ENCODE results near the gene PPP2R5D. TPM values are rescaled to one million over a fixed set of nuclear protein-coding genes. Genes with fewer than 3 reads are reported as not detected.

Gene PPP2R5D
- polyA plus RNA-seq (2013, experiment 1 of 2): 58.1 TPM
- 56.9 TPM for polyA plus RNA-seq (2013, experiment 2 of 2)

- H2BK5ac ChIP-seq (ENCODE audit: low read length): peak within 1 kb of the TSS; percentile 1
- H2AFZ ChIP-seq (ENCODE audit: low read length): peak within 1 kb of the TSS; percentile 94
- peak within 1 kb of the TSS; percentile 65 for H3K14ac ChIP-seq (ENCODE audit: low read length)
- peak within 1 kb of the TSS; percentile 66 for H3K23ac ChIP-seq (ENCODE audit: low read depth, low read length, poor library complexity)
- no peak within 1 kb of the TSS for H3K4ac ChIP-seq (ENCODE audit: low read length)
- no peak within 1 kb of the TSS for H2BK12ac ChIP-seq (ENCODE audit: low read length)
- H3K4me1 ChIP-seq (ENCODE audit: control insufficient read depth in 2 of 2, insufficient read depth in 1 of 2, low read depth in 1 of 2, low read length in 2 of 2): peaks cover 8% of the 10 kb centered on the region in 2 donors
- peak within 1 kb of the TSS; percentile 64 to 91 for H3K4me3 ChIP-seq (ENCODE audit: low read length in 2 of 2)
- no CpG with 5 or more reads among the region's 59 CpGs for WGBS, 2 donors (ENCODE audit: extremely low coverage in 2 of 2, insufficient read length in 2 of 2, insufficient replicate concordance in 1 of 2)
- no peak within 1 kb of the TSS for H2BK120ac ChIP-seq (ENCODE audit: low read depth, low read length)
- H3K4me2 ChIP-seq (ENCODE audit: insufficient read depth, low read length, poor library complexity, severe bottlenecking): peak within 1 kb of the TSS; percentile 73
- H3K9me3 ChIP-seq (replicated peaks in 1 of 2; ENCODE audit: control insufficient read depth in 2 of 2, insufficient read depth in 1 of 2, low read depth in 1 of 2, low read length in 2 of 2): no peaks in the 10 kb centered on the region
- no peak within 1 kb of the TSS for H4K8ac ChIP-seq (ENCODE audit: low read depth, low read length)
- peak within 1 kb of the TSS; percentile 86 for H3K27ac ChIP-seq (replicated peaks; ENCODE audit: low read length)
- H2AK5ac ChIP-seq (ENCODE audit: low read depth, low read length): peak within 1 kb of the TSS; percentile 67
- no peaks in the 10 kb centered on the region for H3K27me3 ChIP-seq (ENCODE audit: control insufficient read depth in 3 of 3, insufficient read depth in 3 of 3, low read depth in 1 of 3, low read length in 3 of 3)
- H3K18ac ChIP-seq (ENCODE audit: low read length): peak within 1 kb of the TSS; percentile 95
- no peak within 1 kb of the TSS for H2BK15ac ChIP-seq (ENCODE audit: low read length)
- peaks cover 5 to 29% of the 10 kb centered on the region in 2 donors for H3K36me3 ChIP-seq (replicated peaks in 1 of 2; ENCODE audit: control insufficient read depth in 2 of 2, insufficient read depth in 2 of 2, low read length in 2 of 2)
- H4K91ac ChIP-seq (ENCODE audit: low read depth, low read length, poor library complexity): no peak within 1 kb of the TSS
- peak; percentile 98 for DNase-seq (ENCODE audit: low spot score)
- peak within 1 kb of the TSS; percentile 85 for H3K9ac ChIP-seq (ENCODE audit: low read depth, low read length, poor library complexity)
- H3K79me1 ChIP-seq (ENCODE audit: low read depth, low read length): peaks cover 3% of the 10 kb centered on the region
Observed at GRCh38 chr6:42984001-42984923, at the start of gene PPP2R5D. PPP2R5D (plus strand) TSS chr6:42984570; CDS start chr6:42984678, 108 bp downstream.

- Histone ChIP-seq H3K27me3 (ENCODE audit: control insufficient read depth in 3 of 3, insufficient read depth in 3 of 3, low read depth in 1 of 3, low read length in 3 of 3) (no peaks in the 10 kb centered on the region), H2BK15ac (ENCODE audit: low read length) (no peak overlapping the region), H2BK12ac (ENCODE audit: low read length) (no peak overlapping the region), H3K4ac (ENCODE audit: low read length) (no peak overlapping the region), H3K27ac (replicated peaks; ENCODE audit: low read length) (no peak overlapping the region), H2BK5ac (ENCODE audit: low read length) (no peak overlapping the region), H3K4me2 (ENCODE audit: insufficient read depth, low read length, poor library complexity, severe bottlenecking) (no peak overlapping the region), H3K36me3 (replicated peaks in 1 of 2; ENCODE audit: control insufficient read depth in 2 of 2, insufficient read depth in 2 of 2, low read length in 2 of 2) (peaks cover 50 to 90% of the 10 kb centered on the region in 2 donors), H3K18ac (ENCODE audit: low read length) (no peak overlapping the region), H3K23ac (ENCODE audit: low read depth, low read length, poor library complexity) (no peak overlapping the region), H3K14ac (ENCODE audit: low read length) (no peak overlapping the region), H3K4me1 (ENCODE audit: control insufficient read depth in 2 of 2, insufficient read depth in 1 of 2, low read depth in 1 of 2, low read length in 2 of 2) (peaks cover 0 to 2% of the 10 kb centered on the region in 2 donors), H3K9me3 (replicated peaks in 1 of 2; ENCODE audit: control insufficient read depth in 2 of 2, insufficient read depth in 1 of 2, low read depth in 1 of 2, low read length in 2 of 2) (peaks cover 0 to 3% of the 10 kb centered on the region in 2 donors), H2BK120ac (ENCODE audit: low read depth, low read length) (no peak overlapping the region), H3K9ac (ENCODE audit: low read depth, low read length, poor library complexity) (no peak overlapping the region), H2AK5ac (ENCODE audit: low read depth, low read length) (no peak overlapping the region), H4K8ac (ENCODE audit: low read depth, low read length) (no peak overlapping the region), H3K79me1 (ENCODE audit: low read depth, low read length) (peaks cover 11% of the 10 kb centered on the region), H3K4me3 (ENCODE audit: low read length in 2 of 2) (peak overlapping the region in 1 of 2 donors; percentile 37), H4K91ac (ENCODE audit: low read depth, low read length, poor library complexity) (no peak overlapping the region), H2AFZ (ENCODE audit: low read length) (no peak overlapping the region)
- DNase-seq (ENCODE audit: low spot score): no peak
- no CpG with 5 or more reads among the region's 7 CpGs for WGBS, 2 donors (ENCODE audit: extremely low coverage in 2 of 2, insufficient read length in 2 of 2, insufficient replicate concordance in 1 of 2)
Observed at GRCh38 chr6:42935322-42935721, 49.0 kb upstream of the PPP2R5D start.

DNA sequence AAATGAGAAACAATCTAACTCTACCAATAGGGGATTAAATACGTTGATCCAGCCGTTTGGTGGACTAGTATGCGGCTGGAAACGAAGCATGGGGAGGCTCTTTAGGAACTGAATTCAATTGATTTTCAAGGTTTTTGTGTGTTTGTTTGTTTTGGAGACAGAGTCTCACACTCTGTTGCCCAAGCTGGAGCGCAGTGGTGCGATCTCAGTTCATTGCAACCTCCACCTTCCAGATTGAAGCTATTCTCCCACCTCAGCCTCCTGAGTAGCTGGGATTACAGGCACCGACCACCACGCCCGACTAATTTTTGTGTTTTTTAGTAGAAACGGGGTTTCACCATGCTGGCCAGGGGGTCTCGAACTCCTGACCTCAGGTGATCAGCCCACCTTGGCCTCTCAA is 48.0 kb upstream of the PPP2R5D start:
- Histone ChIP-seq H3K9me3 (replicated peaks in 1 of 2; ENCODE audit: control insufficient read depth in 2 of 2, insufficient read depth in 1 of 2, low read depth in 1 of 2, low read length in 2 of 2) (peaks cover 0 to 3% of the 10 kb centered on the region in 2 donors), H2BK15ac (ENCODE audit: low read length) (no peak overlapping the region), H3K4me1 (ENCODE audit: control insufficient read depth in 2 of 2, insufficient read depth in 1 of 2, low read depth in 1 of 2, low read length in 2 of 2) (no peaks in the 10 kb centered on the region), H3K4me2 (ENCODE audit: insufficient read depth, low read length, poor library complexity, severe bottlenecking) (no peak overlapping the region), H3K36me3 (replicated peaks in 1 of 2; ENCODE audit: control insufficient read depth in 2 of 2, insufficient read depth in 2 of 2, low read length in 2 of 2) (peaks cover 55 to 95% of the 10 kb centered on the region in 2 donors), H2BK120ac (ENCODE audit: low read depth, low read length) (no peak overlapping the region), H3K27ac (replicated peaks; ENCODE audit: low read length) (no peak overlapping the region), H2AK5ac (ENCODE audit: low read depth, low read length) (no peak overlapping the region), H3K27me3 (ENCODE audit: control insufficient read depth in 3 of 3, insufficient read depth in 3 of 3, low read depth in 1 of 3, low read length in 3 of 3) (no peaks in the 10 kb centered on the region), H3K4ac (ENCODE audit: low read length) (no peak overlapping the region), H3K18ac (ENCODE audit: low read length) (no peak overlapping the region), H3K23ac (ENCODE audit: low read depth, low read length, poor library complexity) (no peak overlapping the region), H4K91ac (ENCODE audit: low read depth, low read length, poor library complexity) (no peak overlapping the region), H3K79me1 (ENCODE audit: low read depth, low read length) (peaks cover 14% of the 10 kb centered on the region), H3K4me3 (ENCODE audit: low read length in 2 of 2) (no peak overlapping the region), H2AFZ (ENCODE audit: low read length) (no peak overlapping the region), H3K9ac (ENCODE audit: low read depth, low read length, poor library complexity) (no peak overlapping the region), H3K14ac (ENCODE audit: low read length) (no peak overlapping the region), H4K8ac (ENCODE audit: low read depth, low read length) (no peak overlapping the region), H2BK5ac (ENCODE audit: low read length) (no peak overlapping the region), H2BK12ac (ENCODE audit: low read length) (no peak overlapping the region)
- no peak for DNase-seq (ENCODE audit: low spot score)
- no CpG with 5 or more reads among the region's 11 CpGs for WGBS, 2 donors (ENCODE audit: extremely low coverage in 2 of 2, insufficient read length in 2 of 2, insufficient replicate concordance in 1 of 2)

Measured in neuronal stem cell (in vitro differentiated cells).